ENCODE measurements around the gene ZDHHC4.
A peak's percentile ranks its signal among the peaks of the same experiment; 100 is the strongest.
"Not testable (repeated sequence)": the region's sequence is repeated elsewhere in the genome, so short reads cannot be mapped to it uniquely, and the experiment has no call there.

The ZDHHC4 gene

GRCh38 chr7:6634971-6635370 lies 57.7 kb downstream of the ZDHHC4 start:
- not testable (repeated sequence) for DNase-seq (ENCODE audit: low read depth in 2 of 2)

- peak; percentile 21 to 41 for DNase-seq (ENCODE audit: low read depth in 2 of 2)
Observed at GRCh38 chr7:6636741-6637543, 59.7 kb downstream of the ZDHHC4 start, which contains the start of gene ZNF316. Gene ZNF316 (plus strand): TSS chr7:6637318. CDS start chr7:6642410, 5,092 bp downstream.

GRCh38 chr7:6637544-6638229 lies 60.4 kb downstream of the ZDHHC4 start:
- peak in 1 of 2 donors; percentile 33 for DNase-seq (ENCODE audit: low read depth in 2 of 2)

Data from stimulated activated CD4-positive, alpha-beta T cell treated with anti-CD3 and anti-CD28 coated beads, Interleukin-1b, Interleukin-23, amount 100 ng/mL, for 1 hour (primary cell).